ENCODE measurements around the gene FMNL2. TPM values are rescaled to one million over a fixed set of nuclear protein-coding genes. Genes with fewer than 3 reads are reported as not detected.

The FMNL2 gene
- total RNA-seq, 1 experiment from 2014 or later: 46.5 TPM

GRCh38 chr2:152613235-152613634, 278.3 kb downstream of the FMNL2 start:
- intact Hi-C loops (cut with micrococcal nuclease; ENCODE audit: unreplicated experiment): no loop called here
- Mint-ChIP-seq H3K9me3 (ENCODE audit: low read depth, unreplicated experiment) (no peaks in the 10 kb centered on the region), H3K27ac (ENCODE audit: unreplicated experiment) (no peak overlapping the region), H3K4me3 (ENCODE audit: low read depth, unreplicated experiment) (no peak overlapping the region), H3K36me3 (ENCODE audit: insufficient read depth, unreplicated experiment) (peaks cover 4% of the 10 kb centered on the region), H3K4me1 (ENCODE audit: low read depth, unreplicated experiment) (peaks cover 17% of the 10 kb centered on the region), H3K27me3 (ENCODE audit: unreplicated experiment) (no peaks in the 10 kb centered on the region)
- no TSS peak for BruUV-seq (replicated peaks)
- CTCF ChIA-PET: no interaction called here
- DNase-seq: no peak
- TF ChIP-seq CTCF (IDR thresholded peaks at IDR 0.05; ENCODE audit: unreplicated experiment): no peak

GRCh38 chr2:152615177-152615576, 280.2 kb downstream of the FMNL2 start:
- CTCF ChIA-PET: interaction anchor here (0.6 to 0.8 kb wide), 2 partner anchors 9 to 199 kb away, joined by 3 to 7 read pairs; no protein-coding TSS in a partner anchor
- H3K4me3 Mint-ChIP-seq (ENCODE audit: low read depth, unreplicated experiment): no peak overlapping the region
- TF ChIP-seq CTCF (IDR thresholded peaks at IDR 0.05; ENCODE audit: unreplicated experiment): no peak
- peaks cover 13% of the 10 kb centered on the region for H3K36me3 Mint-ChIP-seq (ENCODE audit: insufficient read depth, unreplicated experiment)
- peaks cover 17% of the 10 kb centered on the region for H3K4me1 Mint-ChIP-seq (ENCODE audit: low read depth, unreplicated experiment)
- H3K9me3 Mint-ChIP-seq (ENCODE audit: low read depth, unreplicated experiment): no peaks in the 10 kb centered on the region
- DNase-seq: no peak
- BruUV-seq (replicated peaks): no TSS peak
- intact Hi-C loops (cut with micrococcal nuclease; ENCODE audit: unreplicated experiment): no loop called here
- no peak overlapping the region for H3K27ac Mint-ChIP-seq (ENCODE audit: unreplicated experiment)
- no peaks in the 10 kb centered on the region for H3K27me3 Mint-ChIP-seq (ENCODE audit: unreplicated experiment)

GRCh38 chr2:152617456-152618192, 282.6 kb downstream of the FMNL2 start:
- Mint-ChIP-seq H3K36me3 (ENCODE audit: insufficient read depth, unreplicated experiment) (peaks cover 8% of the 10 kb centered on the region), H3K27ac (ENCODE audit: unreplicated experiment) (no peak overlapping the region), H3K4me1 (ENCODE audit: low read depth, unreplicated experiment) (peaks cover 17% of the 10 kb centered on the region), H3K27me3 (ENCODE audit: unreplicated experiment) (no peaks in the 10 kb centered on the region), H3K9me3 (ENCODE audit: low read depth, unreplicated experiment) (no peaks in the 10 kb centered on the region), H3K4me3 (ENCODE audit: low read depth, unreplicated experiment) (no peak overlapping the region)
- CTCF ChIA-PET: interaction anchor here (0.6 kb wide), 1 partner anchor 11 kb away, joined by 4 read pairs; no protein-coding TSS in a partner anchor
- intact Hi-C loops (cut with micrococcal nuclease; ENCODE audit: unreplicated experiment): no loop called here
- no peak for TF ChIP-seq CTCF (IDR thresholded peaks at IDR 0.05; ENCODE audit: unreplicated experiment)
- no peak for DNase-seq
- no TSS peak for BruUV-seq (replicated peaks)

GRCh38 chr2:152618193-152618564, 283.2 kb downstream of the FMNL2 start:
- H3K4me3 Mint-ChIP-seq (ENCODE audit: low read depth, unreplicated experiment): no peak overlapping the region
- intact Hi-C loops (cut with micrococcal nuclease; ENCODE audit: unreplicated experiment): no loop called here
- no peak overlapping the region for H3K27ac Mint-ChIP-seq (ENCODE audit: unreplicated experiment)
- no peaks in the 10 kb centered on the region for H3K9me3 Mint-ChIP-seq (ENCODE audit: low read depth, unreplicated experiment)
- DNase-seq: no peak
- CTCF ChIA-PET: no interaction called here
- peaks cover 17% of the 10 kb centered on the region for H3K4me1 Mint-ChIP-seq (ENCODE audit: low read depth, unreplicated experiment)
- no peaks in the 10 kb centered on the region for H3K27me3 Mint-ChIP-seq (ENCODE audit: unreplicated experiment)
- peaks cover 12% of the 10 kb centered on the region for H3K36me3 Mint-ChIP-seq (ENCODE audit: insufficient read depth, unreplicated experiment)
- no TSS peak for BruUV-seq (replicated peaks)
- TF ChIP-seq CTCF (IDR thresholded peaks at IDR 0.05; ENCODE audit: unreplicated experiment): no peak

Data from Calu3 (cell line).